GM19238 (cell line): ENCODE results near the gene TRAF3.

Experiments
- DNase-seq: peaks from one replicate; pipeline ENCODE4 v3.0.0; 2011; ENCODE audit warnings: low spot score; ENCODE audit not compliant: insufficient read length

The TRAF3 gene

GRCh38 chr14:102777711-102778337 is 575 bp downstream of the TRAF3 start:
- DNase-seq, result no peak

GRCh38 chr14:102778338-102779083 is 1.3 kb downstream of the TRAF3 start:
- DNase-seq, result no peak

DNA sequence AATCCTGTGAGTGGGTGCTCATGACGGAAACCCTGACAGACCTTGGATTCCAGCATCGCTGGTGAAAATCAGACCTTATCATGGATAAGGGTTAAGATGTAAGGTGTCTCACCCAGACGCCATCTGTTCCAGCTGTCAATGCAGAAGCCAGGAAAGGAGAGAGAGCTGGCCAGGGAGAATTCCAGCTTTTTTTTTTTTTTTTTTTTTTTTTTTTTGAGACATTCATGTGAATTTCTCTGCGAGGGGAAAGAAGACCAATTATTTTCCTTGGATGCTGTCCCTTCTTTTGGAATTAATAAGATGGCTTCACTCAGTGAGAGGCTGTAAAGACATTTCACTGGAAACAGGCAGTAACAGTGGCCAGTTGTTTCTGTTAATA is 1.8 kb downstream of the TRAF3 start:
- no peak for DNase-seq

- no peak for DNase-seq
Measured at GRCh38 chr14:102779574-102780315, 2.5 kb downstream of the TRAF3 start.

DNA sequence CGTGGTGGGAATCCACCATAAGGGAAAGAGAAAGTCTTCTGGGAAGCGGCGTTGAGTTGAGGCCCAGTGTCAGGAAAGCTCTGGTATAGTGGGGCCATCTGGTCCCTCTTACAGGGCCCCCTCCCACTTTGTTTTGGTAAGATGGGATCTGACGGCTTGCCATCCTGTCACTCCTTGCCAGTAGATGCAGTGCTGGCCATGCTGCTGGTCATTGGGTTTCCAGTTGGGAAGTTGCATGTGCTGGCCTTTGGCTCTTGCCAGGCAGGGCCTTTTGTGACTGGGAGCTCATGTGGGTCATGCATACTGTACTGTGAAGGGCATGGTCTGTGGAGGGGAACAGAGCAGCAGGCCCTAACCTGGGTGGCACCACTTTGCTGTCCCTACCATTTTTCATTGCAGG is 3.8 kb downstream of the TRAF3 start:
- DNase-seq, result no peak

- DNase-seq, result no peak
Measured at GRCh38 chr14:102782974-102783373, 5.7 kb downstream of the TRAF3 start.

- DNase-seq, result no peak
Measured at GRCh38 chr14:102784892-102785594, 7.8 kb downstream of the TRAF3 start.

GRCh38 chr14:102785595-102785963 is 8.3 kb downstream of the TRAF3 start:
- DNase-seq, result no peak

GRCh38 chr14:102786768-102787167 is 9.5 kb downstream of the TRAF3 start:
- DNase-seq, result no peak

DNA sequence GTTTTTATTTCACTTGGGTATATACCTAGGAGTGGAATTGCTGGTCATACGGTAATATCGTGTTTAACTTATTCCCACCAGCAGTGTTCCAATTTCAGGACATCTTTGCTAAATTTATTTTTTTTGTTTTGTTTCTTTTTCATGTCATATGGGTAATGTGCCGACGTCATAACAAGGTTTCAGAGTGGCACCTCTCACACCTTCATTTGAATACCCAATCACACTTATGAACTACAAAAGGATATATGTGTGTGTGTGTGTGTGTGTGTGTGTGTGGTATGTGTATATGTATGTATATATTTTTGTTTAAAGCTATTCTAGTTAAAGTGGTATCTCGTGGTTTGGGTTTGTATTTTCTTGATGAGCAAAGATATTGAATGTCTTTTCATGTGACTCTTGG is 12.1 kb downstream of the TRAF3 start:
- no peak for DNase-seq

GRCh38 chr14:102793531-102794328 is 16.5 kb downstream of the TRAF3 start:
- no peak for DNase-seq

- DNase-seq, result no peak
Measured at GRCh38 chr14:102795060-102795925, 18.0 kb downstream of the TRAF3 start.

- no peak for DNase-seq
Measured at GRCh38 chr14:102796661-102797190, 19.5 kb downstream of the TRAF3 start.

GRCh38 chr14:102798926-102799325 is 21.7 kb downstream of the TRAF3 start:
- DNase-seq, result no peak

DNA sequence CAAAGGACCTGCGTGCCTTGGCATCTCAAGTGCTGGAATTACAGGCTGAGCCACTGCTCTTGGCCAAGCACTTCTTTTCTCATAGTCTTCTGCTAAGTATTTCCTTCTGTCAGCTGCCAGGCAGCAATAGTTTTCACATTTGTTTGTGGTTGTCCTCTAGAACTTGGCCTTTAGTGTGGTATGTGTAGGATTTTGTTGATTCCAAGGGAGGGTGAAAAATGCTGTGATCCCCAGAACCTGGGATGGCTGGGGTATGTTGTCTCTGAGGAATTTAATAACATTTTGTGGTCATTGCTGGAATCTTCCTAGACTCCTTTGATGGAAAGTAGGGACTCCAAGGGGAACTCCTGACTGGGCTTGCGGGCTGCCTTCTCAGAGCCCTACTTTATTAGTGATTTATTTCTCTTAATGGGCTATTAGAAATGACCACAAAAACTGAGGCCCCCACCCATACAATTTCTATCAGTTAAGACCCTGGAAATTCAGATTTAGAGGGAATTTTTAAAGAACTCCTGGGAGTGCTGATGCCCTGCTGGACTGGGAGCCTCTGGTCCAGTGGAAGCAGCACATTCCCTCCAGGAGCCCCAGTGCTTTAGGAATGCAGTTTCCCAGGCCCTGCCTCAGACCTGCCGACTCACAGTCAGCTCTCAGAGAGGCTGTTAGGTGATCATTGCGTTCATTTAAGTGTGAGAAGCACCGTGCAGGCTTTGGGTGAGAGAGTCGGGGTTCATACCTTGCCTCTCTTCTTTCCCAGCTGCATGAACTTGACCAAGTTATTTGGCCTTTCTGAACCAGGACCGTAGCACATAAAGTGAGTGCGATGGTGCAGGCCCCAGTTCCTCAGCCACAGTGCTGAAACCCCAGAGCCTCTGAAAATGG is 22.7 kb downstream of the TRAF3 start:
- no peak for DNase-seq

GRCh38 chr14:102802834-102803523 is 25.7 kb downstream of the TRAF3 start:
- no peak for DNase-seq

GRCh38 chr14:102804858-102805257 is 27.6 kb downstream of the TRAF3 start:
- no peak for DNase-seq

- DNase-seq, result no peak
Measured at GRCh38 chr14:102805371-102805891, 28.2 kb downstream of the TRAF3 start.
